Activated CD8-positive, alpha-beta memory T cell treated with anti-CD3 and anti-CD28 coated beads, Interleukin-2, amount 50 U/mL, for 24 hours (primary cell): ENCODE data around the gene SPG21.
"Not testable (repeated sequence)": the region's sequence is repeated elsewhere in the genome, so short reads cannot be mapped to it uniquely, and the experiment has no call there.

Experiments
- DNase-seq: peaks from one replicate; pipeline ENCODE4 v3.0.0-alpha.2; 2020; ENCODE audit errors: extremely low read depth

Gene SPG21

DNA sequence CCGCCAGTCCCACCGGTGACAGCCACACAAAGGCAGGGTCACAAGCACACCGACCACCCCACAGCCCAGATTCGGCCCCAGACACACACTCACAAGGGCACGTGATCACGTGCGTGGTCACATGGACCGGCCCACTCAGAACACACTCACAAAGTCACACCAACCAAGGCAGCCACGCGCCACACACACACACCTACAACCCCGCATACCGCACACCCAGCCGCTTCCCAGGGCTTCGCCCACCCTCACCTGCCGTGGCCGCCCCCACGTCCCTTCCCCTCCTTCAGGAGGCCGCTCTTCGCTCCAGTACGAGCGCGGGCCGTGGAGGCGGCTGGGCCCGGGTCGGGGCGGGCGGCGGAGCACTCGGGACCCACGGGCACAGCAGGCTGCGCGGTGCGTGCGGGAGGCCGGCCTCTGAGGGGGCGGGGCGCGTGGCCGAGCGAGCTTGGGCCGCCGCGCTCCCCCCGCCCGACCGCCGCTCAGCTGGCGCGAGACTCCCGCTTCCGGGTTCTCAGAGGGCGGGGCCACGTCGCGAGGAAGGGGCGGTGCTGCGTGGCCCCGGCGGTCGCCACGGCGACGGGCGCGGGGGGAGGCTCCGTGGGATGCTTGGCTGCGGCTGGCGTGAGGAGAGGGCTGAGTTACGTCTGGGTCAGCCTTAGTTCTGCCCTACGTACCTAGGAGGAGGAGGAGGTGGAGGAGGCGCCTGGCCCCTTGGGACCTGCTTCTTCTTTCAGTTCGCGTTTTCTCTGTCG is at the start of gene SPG21:
TSS of gene SPG21 (minus strand) at position 499 of the 752 bp plus-strand sequence. CDS start 6,345 bp downstream, outside the sequence.
- DNase-seq, result peak; percentile 75

DNA sequence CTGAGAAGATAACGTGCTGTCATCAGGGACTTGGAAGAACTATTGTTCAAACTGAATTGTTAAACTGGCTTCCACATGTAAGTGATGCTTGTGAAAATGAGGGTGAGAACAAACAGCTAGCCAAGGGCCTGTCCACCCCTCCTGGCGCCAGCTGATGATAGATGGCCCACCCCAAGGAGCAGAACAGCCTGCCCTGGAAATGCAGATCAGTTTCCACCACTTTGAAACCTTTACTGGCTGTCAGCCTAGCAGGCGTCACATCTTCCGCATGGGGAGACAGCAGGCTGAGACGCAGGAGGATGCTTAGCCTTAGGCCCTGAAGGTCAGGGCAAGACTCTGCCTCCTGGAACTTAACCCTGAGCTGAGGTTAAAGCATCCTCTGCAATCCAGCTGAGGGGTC is 49.1 kb upstream of the SPG21 start:
- DNase-seq, result no peak

DNA sequence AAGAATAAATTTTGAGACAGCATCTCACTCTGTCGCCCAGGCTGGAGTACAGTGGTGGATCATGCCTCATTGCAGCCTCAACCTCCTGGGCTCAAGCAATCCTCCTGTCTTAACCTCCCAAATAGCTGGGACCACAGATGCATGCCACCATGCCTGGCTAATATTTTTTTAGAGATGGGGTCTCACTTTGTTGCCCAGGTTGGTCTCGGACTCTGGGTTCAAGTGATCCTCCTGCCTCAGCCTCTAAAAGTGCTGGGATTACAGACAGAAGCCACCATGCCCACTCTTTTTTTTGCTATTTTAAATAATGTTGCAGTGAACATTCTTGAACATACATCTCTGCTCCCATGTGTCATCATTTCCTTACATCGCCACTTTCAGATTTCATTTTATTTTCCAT is 48.7 kb upstream of the SPG21 start:
- DNase-seq, result no peak

GRCh38 chr15:65037309-65037708 is 47.6 kb upstream of the SPG21 start:
- no peak for DNase-seq

- DNase-seq, result no peak
Measured at GRCh38 chr15:65034719-65035118, 45.0 kb upstream of the SPG21 start.

GRCh38 chr15:65033659-65034269 is 44.0 kb upstream of the SPG21 start:
- DNase-seq, result no peak

- no peak for DNase-seq
Measured at GRCh38 chr15:65032801-65033537, 43.3 kb upstream of the SPG21 start.

DNA sequence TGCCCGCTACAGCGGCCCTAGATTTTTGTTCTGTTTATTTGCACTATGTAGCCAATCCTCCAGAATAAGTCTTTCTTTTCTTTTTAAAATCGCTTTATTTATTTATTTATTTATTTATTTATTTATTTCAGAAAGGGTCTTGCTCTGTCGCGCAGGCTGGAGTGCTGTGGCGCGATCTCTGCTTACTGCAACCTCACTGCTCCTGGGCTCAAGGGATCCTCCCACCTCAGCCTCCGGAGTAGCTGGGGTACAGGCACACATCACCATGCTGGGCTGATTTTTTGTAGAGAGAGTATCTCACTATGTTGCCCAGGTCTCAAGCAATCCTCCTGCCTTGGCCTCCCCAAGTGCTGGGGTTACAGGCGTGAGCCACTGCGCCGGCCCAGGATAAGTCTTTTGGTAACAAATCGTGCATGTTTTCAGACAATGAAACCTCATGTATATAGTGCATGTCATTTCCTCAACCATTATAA is 40.1 kb upstream of the SPG21 start:
- DNase-seq, result no peak

DNA sequence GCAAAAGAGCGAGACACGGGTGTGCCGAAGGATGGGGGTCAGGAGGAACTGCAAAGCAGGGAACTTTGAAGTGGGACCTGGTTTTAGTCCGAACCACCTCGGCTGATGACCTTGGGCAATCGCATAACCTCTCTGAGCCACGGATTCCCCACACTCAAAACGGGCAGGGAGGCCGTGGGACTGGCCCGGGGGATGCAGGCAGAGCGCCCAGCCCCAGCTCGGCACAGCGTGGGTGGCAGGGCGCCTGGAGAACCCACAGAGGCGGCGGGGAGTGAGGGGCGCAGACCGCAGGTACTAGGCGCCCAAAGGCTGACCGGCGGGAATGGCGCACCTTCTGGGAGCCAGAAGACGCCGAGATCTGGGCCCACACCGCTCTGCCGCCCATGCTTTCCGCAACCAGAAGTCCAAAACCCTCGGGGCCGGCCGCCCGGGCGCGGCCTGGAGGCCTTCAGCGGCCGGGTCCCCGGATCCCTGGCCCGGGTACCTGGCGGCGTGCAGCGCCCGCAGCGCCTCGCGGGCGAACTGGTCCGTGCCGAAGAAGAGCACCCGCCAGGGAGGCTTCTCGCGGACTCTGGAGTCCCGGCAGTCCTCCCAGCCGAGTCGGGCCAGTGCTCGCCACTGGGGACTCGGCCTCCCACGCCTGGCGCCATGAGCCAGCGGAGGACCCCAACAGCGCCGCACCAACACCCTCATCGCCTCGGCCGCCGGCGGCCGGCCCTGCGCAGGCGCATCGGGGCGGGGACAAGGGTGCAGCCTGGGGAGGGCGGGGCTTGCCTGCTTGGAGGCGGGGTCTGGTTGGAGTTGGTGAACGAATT is 39.4 kb upstream of the SPG21 start, which contains the start of gene MTFMT:
TSS of gene MTFMT (minus strand) at position 719 of the 815 bp plus-strand sequence. CDS start at position 693, 26 bp downstream.
- DNase-seq, result peak; percentile 79

DNA sequence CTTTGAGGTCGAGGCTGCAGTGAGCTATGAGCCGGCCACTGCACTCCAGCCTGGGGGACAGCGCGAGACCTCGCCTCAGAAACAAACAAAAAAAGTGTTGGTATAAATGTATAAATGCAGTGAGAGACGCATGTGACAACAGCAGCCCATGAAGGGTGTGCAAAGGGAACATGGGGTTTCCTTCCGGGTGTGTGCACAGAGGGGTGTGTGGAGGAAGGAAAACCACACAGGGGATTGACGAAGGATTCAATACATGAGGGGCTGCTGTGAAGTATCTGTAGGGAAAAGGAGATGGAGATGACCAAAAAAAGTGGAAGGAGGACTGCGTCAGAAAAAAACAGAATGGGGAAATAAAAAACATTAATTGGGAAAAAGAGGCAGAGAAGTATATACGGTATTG is 38.6 kb upstream of the SPG21 start:
- DNase-seq, result no peak

- DNase-seq, result no peak
Measured at GRCh38 chr15:65027593-65027992, 37.9 kb upstream of the SPG21 start.

- no peak for DNase-seq
Measured at GRCh38 chr15:65026756-65027155, 37.0 kb upstream of the SPG21 start.

DNA sequence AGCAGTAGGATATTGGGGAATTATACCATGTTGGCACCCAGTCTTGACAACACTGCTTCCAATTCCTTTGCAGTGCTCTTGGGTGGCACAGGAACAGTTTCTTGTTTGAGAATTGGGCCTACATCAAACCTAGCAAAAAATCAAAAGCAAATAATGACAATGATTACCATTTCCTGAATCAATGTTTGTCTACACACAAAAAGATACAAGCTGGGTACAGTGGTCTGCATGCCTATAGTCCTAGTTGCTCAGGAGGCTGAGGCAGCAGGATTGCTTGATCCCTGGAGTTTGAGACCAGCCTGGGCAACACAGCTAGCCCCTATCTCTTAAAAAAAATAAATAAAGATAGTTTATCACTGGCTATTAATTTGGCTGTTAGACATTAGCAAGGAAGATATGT is 31.8 kb upstream of the SPG21 start:
- DNase-seq, result no peak

GRCh38 chr15:65020419-65020818 is 30.7 kb upstream of the SPG21 start:
- DNase-seq, result no peak

GRCh38 chr15:65011198-65011597 is 21.5 kb upstream of the SPG21 start:
- not testable (repeated sequence) for DNase-seq

DNA sequence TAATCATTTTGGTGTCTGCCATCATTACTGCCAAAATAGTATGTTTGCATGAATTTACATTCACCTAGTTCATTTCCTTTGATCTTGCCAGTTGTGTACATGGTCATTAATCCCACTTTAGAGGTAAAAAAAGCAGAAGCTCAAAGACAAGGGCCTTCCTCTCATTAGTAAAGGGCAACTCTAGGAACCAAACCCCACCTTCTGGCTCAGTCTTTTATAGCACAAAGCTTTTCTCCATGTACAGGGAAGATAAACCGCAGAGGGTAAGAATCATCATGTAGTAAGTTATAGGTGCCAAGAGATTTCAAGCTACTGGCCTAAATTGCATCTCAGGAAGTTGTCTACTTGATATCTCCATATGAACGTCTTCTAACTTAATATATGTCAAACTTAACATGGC is 19.3 kb upstream of the SPG21 start:
- no peak for DNase-seq

DNA sequence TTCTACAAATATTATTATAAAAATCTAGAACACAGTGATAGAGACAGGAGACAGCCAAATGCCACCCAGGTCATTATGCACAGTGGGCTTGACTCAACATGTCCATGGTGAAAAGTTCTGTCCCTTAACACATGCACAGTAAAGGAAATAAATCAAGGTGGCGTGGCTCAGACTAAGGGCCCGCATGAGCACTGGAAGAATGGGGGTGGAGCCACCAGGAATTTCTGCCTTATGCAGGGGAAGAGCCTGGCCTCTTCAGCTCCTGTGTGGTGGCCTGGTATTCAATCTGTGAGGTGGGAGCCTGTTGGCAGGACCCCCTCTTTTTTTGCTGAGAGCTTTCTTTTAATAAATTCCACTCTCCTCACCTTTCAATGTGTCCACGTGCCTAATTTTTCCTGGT is 17.2 kb upstream of the SPG21 start:
- DNase-seq, result no peak

- no peak for DNase-seq
Measured at GRCh38 chr15:65004993-65005392, 15.3 kb upstream of the SPG21 start.

GRCh38 chr15:64997745-64998375 is 8.1 kb upstream of the SPG21 start:
- no peak for DNase-seq

DNA sequence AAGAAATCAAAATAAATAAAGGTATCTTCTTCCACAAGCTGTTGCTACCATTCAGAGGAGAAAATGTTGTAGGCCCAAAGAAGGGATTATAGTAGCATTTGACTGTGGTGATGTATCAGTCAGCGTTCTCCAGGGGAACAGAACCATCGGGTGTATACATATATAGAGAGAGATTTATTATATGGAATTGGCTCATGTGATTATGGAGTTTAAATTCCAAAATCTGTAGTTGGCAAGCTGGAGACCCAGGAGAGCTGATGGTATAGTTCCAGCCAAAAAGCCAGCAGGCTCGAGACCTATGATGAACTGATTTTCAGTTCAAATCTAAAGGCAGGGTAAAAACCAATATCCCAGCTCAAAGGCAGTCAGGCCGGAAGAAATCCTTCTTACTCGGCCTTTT is 7.4 kb upstream of the SPG21 start:
- DNase-seq, result no peak

- no peak for DNase-seq
Measured at GRCh38 chr15:64993290-64993689, 3.6 kb upstream of the SPG21 start.
